Trophoblast cell (in vitro differentiated cells and primary cell): ENCODE data around the gene CHCHD3.

Experiments used
- DNase-seq, 2 donors: peaks; one replicate each; pipeline ENCODE4 v3.0.0-alpha.2; 2016
- H2AFZ ChIP-seq: 2 replicates; pipeline ENCODE4 v1.6.1; 2013; ENCODE audit warnings: low read length, moderate library complexity, mild to moderate bottlenecking; ENCODE audit not compliant: insufficient read depth, poor library complexity
- H2AK5ac ChIP-seq: 2 replicates; pipeline ENCODE4 v1.6.1; 2013; ENCODE audit warnings: mild to moderate bottlenecking, low read length
- H2BK120ac ChIP-seq: 2 replicates; pipeline ENCODE4 v1.6.1; 2013; ENCODE audit warnings: low read length, mild to moderate bottlenecking, moderate library complexity; ENCODE audit not compliant: insufficient read depth, poor library complexity
- H2BK12ac ChIP-seq: 2 replicates; pipeline ENCODE4 v1.6.1; 2013; ENCODE audit warnings: mild to moderate bottlenecking, low read length, moderate library complexity
- H2BK5ac ChIP-seq: 2 replicates; pipeline ENCODE4 v1.6.1; 2013; ENCODE audit warnings: low read length, low read depth, moderate library complexity, mild to moderate bottlenecking; ENCODE audit not compliant: poor library complexity
- H3K14ac ChIP-seq: 2 replicates; pipeline ENCODE4 v1.6.1; 2013; ENCODE audit warnings: mild to moderate bottlenecking, low read length
- H3K18ac ChIP-seq: 2 replicates; pipeline ENCODE4 v1.6.1; 2013; ENCODE audit warnings: mild to moderate bottlenecking, low read length
- H3K23ac ChIP-seq: 2 replicates; pipeline ENCODE4 v1.6.1; 2013; ENCODE audit warnings: low read length
- H3K27ac ChIP-seq: 2 replicates; pipeline ENCODE4 v1.5.1; 2013; ENCODE audit warnings: low read depth, mild to moderate bottlenecking, inconsistent platforms, low read length, moderate library complexity
- H3K27me3 ChIP-seq: 2 replicates; pipeline ENCODE4 v1.6.1; 2013; ENCODE audit warnings: inconsistent platforms, mild to moderate bottlenecking, low read length, moderate library complexity; ENCODE audit not compliant: insufficient read depth
- H3K36me3 ChIP-seq, 2 experiments: 1 replicate in 1 of 2; 2 replicates in 1 of 2; pipeline ENCODE4 v1.6.1; 2013; ENCODE audit warnings: low read length in 2 of 2, mild to moderate bottlenecking in 2 of 2, moderate library complexity in 1 of 2; ENCODE audit not compliant: insufficient read depth in 2 of 2, control insufficient read depth in 1 of 2
- H3K4ac ChIP-seq: 2 replicates; pipeline ENCODE4 v1.6.1; 2013; ENCODE audit warnings: low read depth, mild to moderate bottlenecking, low read length, moderate library complexity
- H3K4me1 ChIP-seq, 2 experiments: 1 replicate in 1 of 2; 2 replicates in 1 of 2; pipeline ENCODE4 v1.6.1; 2013; ENCODE audit warnings: low read length in 2 of 2, mild to moderate bottlenecking in 2 of 2, moderate library complexity in 1 of 2; ENCODE audit not compliant: insufficient read depth in 2 of 2, control insufficient read depth in 1 of 2
- H3K4me2 ChIP-seq: 2 replicates; pipeline ENCODE4 v1.6.1; 2013; ENCODE audit warnings: inconsistent platforms, mild to moderate bottlenecking, low read length, moderate library complexity
- H3K4me3 ChIP-seq: 2 replicates; pipeline ENCODE4 v1.5.1; 2013; ENCODE audit warnings: mild to moderate bottlenecking, low read depth, low read length, inconsistent platforms
- H3K79me1 ChIP-seq: one replicate; pipeline ENCODE4 v1.6.1; 2013; ENCODE audit warnings: low read length
- H3K79me2 ChIP-seq: 2 replicates; pipeline ENCODE4 v1.6.1; 2013; ENCODE audit warnings: low read length, mild to moderate bottlenecking; ENCODE audit not compliant: control insufficient read depth, insufficient read depth, poor library complexity
- H3K9ac ChIP-seq: 2 replicates; pipeline ENCODE4 v1.6.1; 2013; ENCODE audit warnings: mild to moderate bottlenecking, low read length
- H3K9me3 ChIP-seq: 2 replicates; pipeline ENCODE4 v1.6.1; 2013; ENCODE audit warnings: low read depth, mild to moderate bottlenecking, control low read depth, inconsistent platforms, low read length; ENCODE audit not compliant: insufficient read depth
- H4K12ac ChIP-seq: 2 replicates; pipeline ENCODE4 v1.6.1; 2013; ENCODE audit warnings: low read depth, mild to moderate bottlenecking, low read length, moderate library complexity
- H4K8ac ChIP-seq: 2 replicates; pipeline ENCODE4 v1.6.1; 2013; ENCODE audit warnings: low read depth, mild to moderate bottlenecking, low read length, moderate library complexity
- H4K91ac ChIP-seq: one replicate; pipeline ENCODE4 v1.6.1; 2013; ENCODE audit warnings: low read depth, mild to moderate bottlenecking, low read length, moderate library complexity
- WGBS: extraction: QIAGEN DNeasy Blood & Tissue Kit; methylation state at CpG from one replicate; pipeline ENCODE4 v1.1.7; 2013; ENCODE audit warnings: missing lambda C conversion rate; ENCODE audit not compliant: insufficient read length, insufficient coverage; ENCODE audit errors: extremely low coverage; 5-methylcytosine and 5-hydroxymethylcytosine counted together

CHCHD3 gene

GRCh38 chr7:133115596-133115995 lies 33.7 kb upstream of the CHCHD3 start:
- Histone ChIP-seq H2AK5ac (no peak overlapping the region), H3K18ac (no peak overlapping the region), H3K79me1 (no peaks in the 10 kb centered on the region), H4K91ac (no peak overlapping the region), H3K27ac (no peak overlapping the region), H4K12ac (no peak overlapping the region), H3K23ac (no peak overlapping the region), H2BK120ac (no peak overlapping the region), H3K4me1 (no peaks in the 10 kb centered on the region), H3K27me3 (no peaks in the 10 kb centered on the region), H4K8ac (no peak overlapping the region), H3K36me3 (no peaks in the 10 kb centered on the region), H3K9ac (no peak overlapping the region), H3K4me3 (no peak overlapping the region), H2BK5ac (no peak overlapping the region), H3K9me3 (peaks cover 1% of the 10 kb centered on the region), H2AFZ (no peak overlapping the region), H3K4ac (no peak overlapping the region), H3K14ac (no peak overlapping the region), H3K4me2 (no peak overlapping the region), H2BK12ac (no peak overlapping the region), H3K79me2 (no peaks in the 10 kb centered on the region)
- DNase-seq, result no peak
- no CpG with 5 or more reads among the region's 3 CpGs for WGBS

- H3K9ac ChIP-seq, result no peak overlapping the region
Measured at GRCh38 chr7:133114519-133114918, 32.6 kb upstream of the CHCHD3 start.

GRCh38 chr7:133112976-133113375 lies 31.1 kb upstream of the CHCHD3 start:
- Histone ChIP-seq H4K91ac (no peak overlapping the region), H3K9me3 (peaks cover 1% of the 10 kb centered on the region)
- WGBS, result no CpG with 5 or more reads among the region's 2 CpGs

More at GRCh38 chr7:133114519-133114918, 32.6 kb upstream of the CHCHD3 start:
- Histone ChIP-seq H3K4me2 (no peak overlapping the region), H4K91ac (no peak overlapping the region), H4K8ac (no peak overlapping the region), H2BK120ac (no peak overlapping the region), H2BK5ac (no peak overlapping the region), H3K4me3 (no peak overlapping the region), H2BK12ac (no peak overlapping the region), H3K4me1 (no peaks in the 10 kb centered on the region), H2AFZ (no peak overlapping the region), H2AK5ac (no peak overlapping the region), H3K23ac (no peak overlapping the region), H3K4ac (no peak overlapping the region), H3K14ac (no peak overlapping the region), H3K9me3 (peaks cover 1% of the 10 kb centered on the region), H4K12ac (no peak overlapping the region), H3K79me1 (no peaks in the 10 kb centered on the region), H3K27ac (no peak overlapping the region), H3K79me2 (no peaks in the 10 kb centered on the region), H3K36me3 (no peaks in the 10 kb centered on the region), H3K18ac (no peak overlapping the region), H3K27me3 (no peaks in the 10 kb centered on the region)
- WGBS, result no CpG with 5 or more reads among the region's 1 CpG
- DNase-seq, result no peak

DNA sequence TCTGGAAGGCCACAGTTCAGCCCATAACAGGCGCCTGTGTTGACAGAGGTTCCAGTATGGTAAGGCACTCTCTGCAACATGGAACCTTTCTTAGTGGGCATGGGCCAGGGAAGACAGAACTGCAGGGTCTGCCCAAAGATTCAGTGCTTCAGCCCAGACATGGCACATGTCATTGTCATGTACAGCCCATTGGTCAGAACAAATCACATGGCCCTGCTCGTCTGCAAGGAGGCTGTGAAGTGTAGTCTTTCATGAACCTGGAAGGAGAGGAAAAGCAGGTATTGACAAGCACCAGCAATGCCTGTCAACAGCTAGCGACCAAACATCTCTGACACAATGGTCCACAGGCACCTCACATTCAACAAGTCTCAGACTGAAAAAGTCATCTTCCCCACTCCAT lies 30.4 kb upstream of the CHCHD3 start:
- Histone ChIP-seq H3K9me3 (peaks cover 1% of the 10 kb centered on the region), H3K79me1 (no peaks in the 10 kb centered on the region), H4K12ac (no peak overlapping the region), H3K36me3 (no peaks in the 10 kb centered on the region), H3K14ac (no peak overlapping the region), H3K27ac (no peak overlapping the region), H2BK12ac (no peak overlapping the region), H3K4me3 (no peak overlapping the region), H3K4me2 (no peak overlapping the region), H3K79me2 (no peaks in the 10 kb centered on the region), H4K8ac (no peak overlapping the region), H2BK120ac (no peak overlapping the region), H3K18ac (no peak overlapping the region), H2AFZ (no peak overlapping the region), H2AK5ac (no peak overlapping the region), H2BK5ac (no peak overlapping the region), H3K4ac (no peak overlapping the region), H4K91ac (no peak overlapping the region), H3K23ac (no peak overlapping the region), H3K9ac (no peak overlapping the region), H3K4me1 (no peaks in the 10 kb centered on the region), H3K27me3 (no peaks in the 10 kb centered on the region)
- no peak for DNase-seq
- no CpG with 5 or more reads among the region's 3 CpGs for WGBS

More at GRCh38 chr7:133112976-133113375, 31.1 kb upstream of the CHCHD3 start:
- Histone ChIP-seq H2BK5ac (no peak overlapping the region), H3K4me2 (no peak overlapping the region), H3K14ac (no peak overlapping the region), H3K23ac (peak overlapping the region; percentile 56), H3K79me1 (no peaks in the 10 kb centered on the region), H2BK12ac (no peak overlapping the region), H3K18ac (no peak overlapping the region), H3K4ac (no peak overlapping the region), H2AFZ (no peak overlapping the region), H2BK120ac (no peak overlapping the region), H3K9ac (no peak overlapping the region), H3K36me3 (no peaks in the 10 kb centered on the region), H3K79me2 (no peaks in the 10 kb centered on the region), H4K8ac (no peak overlapping the region), H2AK5ac (no peak overlapping the region), H3K4me1 (no peaks in the 10 kb centered on the region), H4K12ac (no peak overlapping the region), H3K27me3 (no peaks in the 10 kb centered on the region), H3K4me3 (no peak overlapping the region), H3K27ac (no peak overlapping the region)
- DNase-seq, result no peak
